GM18502 (cell line): ENCODE data around the gene LDHA.
"Not testable (repeated sequence)": the region's sequence is repeated elsewhere in the genome, so short reads cannot be mapped to it uniquely, and the experiment has no call there.

ENCODE experiments used
- ATAC-seq: cut with Tn5 transposase; IDR thresholded peaks from one replicate; pipeline ENCODE4 v1.9.1; 2021; ENCODE audit warnings: mild to moderate bottlenecking; ENCODE audit not compliant: unreplicated experiment, poor library complexity

LDHA gene

GRCh38 chr11:18393581-18394274 is 635 bp upstream of the LDHA start:
- ATAC-seq = no peak

GRCh38 chr11:18394928-18395734 is 768 bp downstream of the LDHA start:
- no peak for ATAC-seq

- ATAC-seq = peak; percentile 70
Observed at GRCh38 chr11:18395735-18396504, 1.6 kb downstream of the LDHA start.

GRCh38 chr11:18397921-18398320 is 3.6 kb downstream of the LDHA start:
- ATAC-seq = no peak

- not testable (repeated sequence) for ATAC-seq
Observed at GRCh38 chr11:18401077-18401476, 6.7 kb downstream of the LDHA start.

- no peak for ATAC-seq
Observed at GRCh38 chr11:18404062-18404461, 9.7 kb downstream of the LDHA start.

- ATAC-seq = not testable (repeated sequence)
Observed at GRCh38 chr11:18407400-18407799, 13.0 kb downstream of the LDHA start.

- no peak for ATAC-seq
Observed at GRCh38 chr11:18408558-18409291, 14.4 kb downstream of the LDHA start.

GRCh38 chr11:18416459-18416858 is 22.1 kb downstream of the LDHA start:
- ATAC-seq = no peak

GRCh38 chr11:18419040-18419439 is 24.7 kb downstream of the LDHA start:
- no peak for ATAC-seq

- no peak for ATAC-seq
Observed at GRCh38 chr11:18420067-18420466, 25.7 kb downstream of the LDHA start.

- ATAC-seq = no peak
Observed at GRCh38 chr11:18427240-18427639, 32.9 kb downstream of the LDHA start.

GRCh38 chr11:18429332-18429731 is 35.0 kb downstream of the LDHA start:
- ATAC-seq = no peak

GRCh38 chr11:18438691-18439090 is 44.3 kb downstream of the LDHA start:
- ATAC-seq = no peak

GRCh38 chr11:18449251-18449650 is 54.9 kb downstream of the LDHA start:
- no peak for ATAC-seq

GRCh38 chr11:18452927-18453326 is 58.6 kb downstream of the LDHA start:
- no peak for ATAC-seq

GRCh38 chr11:18455686-18456372 is 61.5 kb downstream of the LDHA start, which contains the start of gene LDHAL6A:
Gene LDHAL6A (plus strand): TSS chr11:18455856. CDS start chr11:18456681, 825 bp downstream.
- no peak for ATAC-seq

GRCh38 chr11:18457450-18457849 is 63.1 kb downstream of the LDHA start:
- ATAC-seq = no peak
